PC-3 (cell line): ENCODE data around the gene SPPL2B.

Experiments used
- EZH2 ChIP-seq: fragments of 300-600 bp; sonication (generic); IDR thresholded peaks from one replicate; pipeline ENCODE4 v1.6.1; 2017; ENCODE audit warnings: antibody characterized with exemption, mild to moderate bottlenecking, low read length; ENCODE audit not compliant: unreplicated experiment
- EZH2phosphoT487 ChIP-seq: fragments of 300-600 bp; sonication (generic); IDR thresholded peaks from 2 replicates; pipeline ENCODE4 v1.6.1; 2018; ENCODE audit warnings: mild to moderate bottlenecking, antibody characterized with exemption, low read length, borderline replicate concordance
- TF ChIP-seq, protein P1 (sequence below): fragments of 300-600 bp; sonication (generic); conservative IDR thresholded peaks from 2 replicates; pipeline ENCODE4 v1.5.1; 2017; ENCODE audit warnings: antibody characterized with exemption, low read depth, mild to moderate bottlenecking, low read length

DNA sequence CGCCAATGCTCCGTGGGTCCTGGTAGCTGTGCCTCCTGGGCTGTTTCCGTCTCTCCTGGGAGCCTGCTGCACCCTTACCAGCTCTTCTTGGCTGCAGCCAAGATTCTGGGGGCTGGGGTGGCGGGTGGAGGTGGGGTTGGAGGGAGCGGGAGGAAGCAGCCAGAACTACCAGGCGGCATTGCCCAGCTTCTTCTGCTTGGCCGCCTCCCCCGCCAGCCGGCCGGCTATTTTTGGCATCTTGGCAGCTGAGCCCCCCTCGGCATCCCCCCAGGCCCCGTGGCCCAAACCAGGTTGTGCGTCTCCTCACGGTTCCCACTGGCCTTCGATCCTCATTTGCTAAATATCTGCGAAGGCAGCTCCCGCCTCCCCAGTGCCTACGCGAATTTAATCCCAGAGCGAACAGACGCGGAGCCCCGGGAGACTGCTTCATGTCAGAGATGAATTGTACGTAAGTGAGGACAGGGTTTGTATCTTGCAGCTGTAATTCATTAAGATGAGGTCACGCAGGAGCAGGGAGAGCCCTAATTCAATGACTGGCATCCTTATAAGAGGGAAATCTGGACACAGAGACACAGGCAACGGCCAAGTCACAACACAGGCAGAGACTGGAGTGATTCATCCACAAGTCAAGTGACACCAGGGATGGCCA lies 33.7 kb upstream of the SPPL2B start:
- TF ChIP-seq, protein P1, sequence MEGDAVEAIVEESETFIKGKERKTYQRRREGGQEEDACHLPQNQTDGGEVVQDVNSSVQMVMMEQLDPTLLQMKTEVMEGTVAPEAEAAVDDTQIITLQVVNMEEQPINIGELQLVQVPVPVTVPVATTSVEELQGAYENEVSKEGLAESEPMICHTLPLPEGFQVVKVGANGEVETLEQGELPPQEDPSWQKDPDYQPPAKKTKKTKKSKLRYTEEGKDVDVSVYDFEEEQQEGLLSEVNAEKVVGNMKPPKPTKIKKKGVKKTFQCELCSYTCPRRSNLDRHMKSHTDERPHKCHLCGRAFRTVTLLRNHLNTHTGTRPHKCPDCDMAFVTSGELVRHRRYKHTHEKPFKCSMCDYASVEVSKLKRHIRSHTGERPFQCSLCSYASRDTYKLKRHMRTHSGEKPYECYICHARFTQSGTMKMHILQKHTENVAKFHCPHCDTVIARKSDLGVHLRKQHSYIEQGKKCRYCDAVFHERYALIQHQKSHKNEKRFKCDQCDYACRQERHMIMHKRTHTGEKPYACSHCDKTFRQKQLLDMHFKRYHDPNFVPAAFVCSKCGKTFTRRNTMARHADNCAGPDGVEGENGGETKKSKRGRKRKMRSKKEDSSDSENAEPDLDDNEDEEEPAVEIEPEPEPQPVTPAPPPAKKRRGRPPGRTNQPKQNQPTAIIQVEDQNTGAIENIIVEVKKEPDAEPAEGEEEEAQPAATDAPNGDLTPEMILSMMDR, result no peak
- TF ChIP-seq EZH2phosphoT487, result no peak
- no peak for TF ChIP-seq EZH2
